Vagina (tissue), 2 donors: Measurements from ENCODE around the gene DHRSX.

Experiments
- POLR2AphosphoS5 ChIP-seq, 2 donors: sonication (generic); formaldehyde crosslinking; IDR thresholded peaks; one replicate each; pipeline ENCODE4 v1.9.0; 2017; ENCODE audit warnings: antibody characterized with exemption in 2 of 2, mild to moderate bottlenecking in 2 of 2, low read depth in 1 of 2; ENCODE audit not compliant: insufficient read depth in 1 of 2
- TF ChIP-seq, protein P1 (sequence below), 3 experiments: fragments of 450-650 bp in 2 of 3; fragments of 200-600 bp in 1 of 3; sonication (generic) in 1 of 3; IDR thresholded peaks; one replicate each; pipeline ENCODE4 v1.5.1; 2017 to 2019; ENCODE audit warnings: antibody characterized with exemption in 3 of 3, mild to moderate bottlenecking in 2 of 3, moderate library complexity in 2 of 3

DNA sequence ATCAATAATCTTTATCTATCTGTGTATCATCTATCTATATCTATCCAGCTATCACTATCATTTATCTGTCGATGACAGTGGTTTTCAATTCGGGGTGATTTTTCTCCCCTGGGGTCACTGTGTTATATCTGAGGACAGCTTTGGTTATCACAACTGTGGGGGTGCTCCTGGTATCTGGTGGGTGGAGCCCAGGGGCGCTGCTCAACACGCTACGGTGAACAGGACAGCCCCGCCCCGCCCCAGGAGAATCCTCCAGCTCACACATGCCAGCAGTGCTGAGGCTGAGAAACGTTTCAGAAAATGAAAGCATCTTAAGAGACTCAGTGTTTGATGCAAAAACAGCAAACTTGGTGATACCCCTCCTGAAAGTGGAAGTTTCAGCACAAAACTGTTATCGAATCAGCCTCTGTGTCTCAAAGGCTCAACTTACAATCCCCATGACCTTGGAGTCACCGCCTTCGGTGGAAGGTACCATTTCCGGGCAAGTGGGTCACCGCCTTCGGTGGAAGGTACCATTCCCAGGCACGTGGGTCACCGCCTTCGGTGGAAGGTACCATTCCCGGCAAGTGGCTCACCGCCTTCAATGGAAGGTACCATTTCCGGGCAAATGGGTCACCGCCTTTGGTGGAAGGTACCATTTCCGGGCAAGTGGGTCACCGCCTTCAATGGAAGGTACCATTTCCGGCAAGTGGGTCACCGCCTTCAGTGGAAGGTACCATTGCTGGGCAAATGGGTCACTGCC, 315.3 kb downstream of the DHRSX start:
- TF ChIP-seq, protein P1, sequence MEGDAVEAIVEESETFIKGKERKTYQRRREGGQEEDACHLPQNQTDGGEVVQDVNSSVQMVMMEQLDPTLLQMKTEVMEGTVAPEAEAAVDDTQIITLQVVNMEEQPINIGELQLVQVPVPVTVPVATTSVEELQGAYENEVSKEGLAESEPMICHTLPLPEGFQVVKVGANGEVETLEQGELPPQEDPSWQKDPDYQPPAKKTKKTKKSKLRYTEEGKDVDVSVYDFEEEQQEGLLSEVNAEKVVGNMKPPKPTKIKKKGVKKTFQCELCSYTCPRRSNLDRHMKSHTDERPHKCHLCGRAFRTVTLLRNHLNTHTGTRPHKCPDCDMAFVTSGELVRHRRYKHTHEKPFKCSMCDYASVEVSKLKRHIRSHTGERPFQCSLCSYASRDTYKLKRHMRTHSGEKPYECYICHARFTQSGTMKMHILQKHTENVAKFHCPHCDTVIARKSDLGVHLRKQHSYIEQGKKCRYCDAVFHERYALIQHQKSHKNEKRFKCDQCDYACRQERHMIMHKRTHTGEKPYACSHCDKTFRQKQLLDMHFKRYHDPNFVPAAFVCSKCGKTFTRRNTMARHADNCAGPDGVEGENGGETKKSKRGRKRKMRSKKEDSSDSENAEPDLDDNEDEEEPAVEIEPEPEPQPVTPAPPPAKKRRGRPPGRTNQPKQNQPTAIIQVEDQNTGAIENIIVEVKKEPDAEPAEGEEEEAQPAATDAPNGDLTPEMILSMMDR (IDR thresholded peaks at IDR 0.05) = no peak
- TF ChIP-seq POLR2AphosphoS5 (IDR thresholded peaks at IDR 0.05; ENCODE audit: insufficient read depth in 1 of 2, low read depth in 1 of 2) = no peak
